CD4-positive, alpha-beta memory T cell (primary cell): ENCODE measurements around the gene SUCLG2. TPM values are rescaled to one million over a fixed set of nuclear protein-coding genes. Genes with fewer than 3 reads are reported as not detected.

ENCODE experiments used
- CTCF ChIA-PET: fragments of 350-600 bp; sonication (Branson Sonifier 250); formaldehyde crosslinking; loops from one replicate; lab custom pipeline; 2021; ENCODE audit warnings: inconsistent platforms; ENCODE audit not compliant: partially characterized antibody; lab: Charles Lee
- POLR2A ChIA-PET: fragments of 350-600 bp; sonication (Branson Sonifier 250); formaldehyde crosslinking; loops from one replicate; lab custom pipeline; 2021; ENCODE audit not compliant: partially characterized antibody; lab: Charles Lee
- DNase-seq, 5 donors: peaks; one replicate each; pipeline versions ENCODE4 v3.0.0 to v3.0.0-alpha.2; 2020 to 2022; ENCODE audit warnings: mixed read lengths in 1 of 5
- H3K27ac ChIP-seq: one replicate; pipeline ENCODE4 v1.7.0; 2013; ENCODE audit warnings: low read depth, low read length
- H3K27me3 ChIP-seq: 2 replicates; pipeline ENCODE4 v1.7.0; 2013; ENCODE audit warnings: mild to moderate bottlenecking, low read length, moderate library complexity; ENCODE audit not compliant: insufficient read depth
- H3K36me3 ChIP-seq: 2 replicates; pipeline ENCODE4 v1.7.0; 2013; ENCODE audit warnings: mild to moderate bottlenecking, low read length, moderate library complexity; ENCODE audit not compliant: insufficient read depth
- H3K4me1 ChIP-seq: 2 replicates; pipeline ENCODE4 v1.7.0; 2013; ENCODE audit warnings: mild to moderate bottlenecking, low read length, moderate library complexity; ENCODE audit not compliant: insufficient read depth
- H3K4me3 ChIP-seq, 2 donors: one replicate each; pipeline ENCODE4 v1.7.0; 2013; ENCODE audit warnings: low read length in 2 of 2, mild to moderate bottlenecking in 1 of 2
- H3K9me3 ChIP-seq, 2 donors: one replicate each; pipeline ENCODE4 v1.7.0; 2013; ENCODE audit warnings: low read length in 2 of 2, control low read depth in 1 of 2; ENCODE audit not compliant: control insufficient read depth in 1 of 2
- H3K27ac Mint-ChIP-seq, 7 donors: one replicate each; pipeline ENCODE4 v1.8.0; 2020 to 2021; ENCODE audit warnings: mixed read lengths in 7 of 7, mild to moderate bottlenecking in 6 of 7, inconsistent platforms in 3 of 7, moderate library complexity in 3 of 7
- H3K27me3 Mint-ChIP-seq, 2 donors: one replicate each; pipeline ENCODE4 v1.8.0; 2020 to 2021; ENCODE audit warnings: mixed read lengths in 2 of 2
- H3K36me3 Mint-ChIP-seq, 2 donors: one replicate each; pipeline ENCODE4 v1.8.0; 2020 to 2021; ENCODE audit warnings: mixed read lengths in 2 of 2, inconsistent platforms in 1 of 2, mild to moderate bottlenecking in 1 of 2
- H3K4me1 Mint-ChIP-seq, 4 donors: one replicate each; pipeline ENCODE4 v1.8.0; 2020 to 2021; ENCODE audit warnings: mixed read lengths in 4 of 4, mild to moderate bottlenecking in 1 of 4
- H3K4me3 Mint-ChIP-seq, 8 donors: one replicate each; pipeline ENCODE4 v1.8.0; 2020 to 2021; ENCODE audit warnings: mixed read lengths in 8 of 8, mild to moderate bottlenecking in 7 of 8, moderate library complexity in 6 of 8, inconsistent platforms in 3 of 8
- H3K9me3 Mint-ChIP-seq, 8 donors: one replicate each; pipeline ENCODE4 v1.8.0; 2020 to 2021; ENCODE audit warnings: mixed read lengths in 8 of 8, mild to moderate bottlenecking in 5 of 8, inconsistent platforms in 3 of 8, moderate library complexity in 1 of 8
- intact Hi-C: fragments of 100-400 bp; cut with micrococcal nuclease; formaldehyde crosslinking; loops from one replicate; pipeline ENCODE4 v1.15.1; 2023
- polyA plus RNA-seq, 2 donors: library from polyadenylated mRNA; unstranded; fragments of 300-500 nt; fragmentation: Illumina TruSeq; gene quantifications; one replicate each; pipeline ENCODE4 v1.2.3, GENCODE V29; 2021
- total RNA-seq, 2 experiments: library from RNA; stranded (reverse); gene quantifications; one replicate each; pipeline ENCODE4 v1.2.3, GENCODE V29; 2021

SUCLG2 gene
- total and polyA plus RNA-seq, 4 experiments from 2014 or later: 46.1 to 114 (median 56.8) TPM

GRCh38 chr3:67608034-67608433 lies 46.4 kb downstream of the SUCLG2 start:
- Histone ChIP-seq H3K9me3 (no peaks in the 10 kb centered on the region), H3K4me1 (peaks cover 21% of the 10 kb centered on the region), H3K27ac (no peak overlapping the region), H3K36me3 (peaks cover 28% of the 10 kb centered on the region), H3K4me3 (no peak overlapping the region), H3K27me3 (no peaks in the 10 kb centered on the region)
- peaks cover 0 to 6% (median 0%) of the 10 kb centered on the region in 8 donors for H3K9me3 Mint-ChIP-seq
- no peaks in the 10 kb centered on the region for H3K27me3 Mint-ChIP-seq
- intact Hi-C loops: no loop called here
- H3K4me3 Mint-ChIP-seq: no peak overlapping the region
- CTCF ChIA-PET: no interaction called here
- no peak for DNase-seq
- H3K36me3 Mint-ChIP-seq: peaks cover 62% of the 10 kb centered on the region in 2 donors
- peaks cover 28 to 41% (median 33%) of the 10 kb centered on the region in 4 donors for H3K4me1 Mint-ChIP-seq
- POLR2A ChIA-PET: no interaction called here
- peak overlapping the region in 5 of 7 donors; percentile 24 to 88 (median 49) for H3K27ac Mint-ChIP-seq

- H3K4me3 Mint-ChIP-seq: peak overlapping the region in 5 of 8 donors; percentile 4 to 49 (median 9)
- Histone ChIP-seq H3K9me3 (no peaks in the 10 kb centered on the region), H3K27me3 (no peaks in the 10 kb centered on the region), H3K27ac (no peak overlapping the region), H3K4me1 (peaks cover 46% of the 10 kb centered on the region), H3K36me3 (peaks cover 28% of the 10 kb centered on the region), H3K4me3 (no peak overlapping the region)
- no peak for DNase-seq
- H3K9me3 Mint-ChIP-seq: peaks cover 0 to 6% (median 0%) of the 10 kb centered on the region in 8 donors
- POLR2A ChIA-PET: no interaction called here
- no peaks in the 10 kb centered on the region for H3K27me3 Mint-ChIP-seq
- H3K36me3 Mint-ChIP-seq: peaks cover 44 to 57% of the 10 kb centered on the region in 2 donors
- peaks cover 41 to 59% (median 51%) of the 10 kb centered on the region in 4 donors for H3K4me1 Mint-ChIP-seq
- intact Hi-C loops: no loop called here
- H3K27ac Mint-ChIP-seq: peak overlapping the region; percentile 4 to 87 (median 62)
- CTCF ChIA-PET: no interaction called here
These were observed 49.0 kb downstream of the SUCLG2 start for GRCh38 chr3:67605377-67605776.

- Histone ChIP-seq H3K27me3 (no peaks in the 10 kb centered on the region), H3K4me1 (peaks cover 63% of the 10 kb centered on the region), H3K4me3 (no peak overlapping the region), H3K36me3 (peaks cover 11% of the 10 kb centered on the region), H3K27ac (no peak overlapping the region), H3K9me3 (no peaks in the 10 kb centered on the region)
- no peaks in the 10 kb centered on the region for H3K27me3 Mint-ChIP-seq
- peaks cover 54 to 80% (median 67%) of the 10 kb centered on the region in 4 donors for H3K4me1 Mint-ChIP-seq
- no peak for DNase-seq
- H3K27ac Mint-ChIP-seq: peak overlapping the region; percentile 42 to 92 (median 61)
- ChIA-PET POLR2A (interaction anchor here (1.0 kb wide), 1 partner anchor 52 kb away, joined by 4 read pairs; no protein-coding TSS in a partner anchor), CTCF (interaction anchor here (1.2 to 2.2 kb wide), 2 partner anchors 8 to 188 kb away, joined by 4 to 9 read pairs; no protein-coding TSS in a partner anchor)
- peaks cover 29 to 41% of the 10 kb centered on the region in 2 donors for H3K36me3 Mint-ChIP-seq
- no peaks in the 10 kb centered on the region for H3K9me3 Mint-ChIP-seq
- H3K4me3 Mint-ChIP-seq: peak overlapping the region in 6 of 8 donors; percentile 18 to 82 (median 62)
- intact Hi-C loops: loop anchor here (5.0 kb wide), 2 partner anchors 49 to 189 kb away; partner anchors contain the start of gene SUCLG2
These were observed 51.6 kb downstream of the SUCLG2 start for GRCh38 chr3:67602816-67603215.

- Mint-ChIP-seq H3K27me3 (no peaks in the 10 kb centered on the region), H3K9me3 (no peaks in the 10 kb centered on the region), H3K4me1 (peaks cover 54 to 84% (median 70%) of the 10 kb centered on the region in 4 donors), H3K36me3 (peaks cover 27 to 39% of the 10 kb centered on the region in 2 donors), H3K4me3 (peak overlapping the region in 7 of 8 donors; percentile 59 to 87 (median 80)), H3K27ac (peak overlapping the region; percentile 19 to 87 (median 77))
- DNase-seq: peak in 2 of 5 donors; percentile 11 to 18
- intact Hi-C loops: loop anchor here (5.0 kb wide), 2 partner anchors 50 to 190 kb away; partner anchors contain the start of gene SUCLG2
- Histone ChIP-seq H3K4me3 (no peak overlapping the region), H3K4me1 (peaks cover 63% of the 10 kb centered on the region), H3K36me3 (peaks cover 5% of the 10 kb centered on the region), H3K27me3 (no peaks in the 10 kb centered on the region), H3K9me3 (no peaks in the 10 kb centered on the region), H3K27ac (no peak overlapping the region)
- ChIA-PET CTCF (interaction anchor here (1.1 to 1.2 kb wide), 2 partner anchors 14 to 189 kb away, joined by 3 to 4 read pairs; no protein-coding TSS in a partner anchor), POLR2A (interaction anchor here (1.0 kb wide), 1 partner anchor 53 kb away, joined by 4 read pairs; no protein-coding TSS in a partner anchor)
These were observed 52.3 kb downstream of the SUCLG2 start for GRCh38 chr3:67601919-67602608.

- Mint-ChIP-seq H3K4me1 (peaks cover 60 to 90% (median 76%) of the 10 kb centered on the region in 4 donors), H3K27me3 (no peaks in the 10 kb centered on the region), H3K4me3 (peak overlapping the region in 3 of 8 donors; percentile 1 to 53 (median 21)), H3K36me3 (peaks cover 29 to 38% of the 10 kb centered on the region in 2 donors), H3K9me3 (no peaks in the 10 kb centered on the region), H3K27ac (peak overlapping the region in 6 of 7 donors; percentile 11 to 68 (median 52))
- ChIA-PET POLR2A (interaction anchor here (1.0 kb wide), 1 partner anchor 52 kb away, joined by 4 read pairs; the partner anchor contains the start of gene SUCLG2), CTCF (interaction anchor here (1.0 to 1.1 kb wide), 2 partner anchors 13 to 102 kb away, joined by 3 read pairs; no protein-coding TSS in a partner anchor)
- Histone ChIP-seq H3K9me3 (no peaks in the 10 kb centered on the region), H3K27ac (no peak overlapping the region), H3K27me3 (no peaks in the 10 kb centered on the region), H3K4me3 (no peak overlapping the region), H3K4me1 (peaks cover 58% of the 10 kb centered on the region), H3K36me3 (no peaks in the 10 kb centered on the region)
- intact Hi-C loops: loop anchor here (5.0 kb wide), 2 partner anchors 51 to 191 kb away; partner anchors contain the start of gene SUCLG2
- no peak for DNase-seq
These were observed 53.0 kb downstream of the SUCLG2 start for GRCh38 chr3:67601385-67601784.

GRCh38 chr3:67599821-67600220 lies 54.6 kb downstream of the SUCLG2 start:
- Mint-ChIP-seq H3K27ac (peak overlapping the region in 6 of 7 donors; percentile 15 to 86 (median 74)), H3K36me3 (peaks cover 33 to 34% of the 10 kb centered on the region in 2 donors), H3K27me3 (no peaks in the 10 kb centered on the region), H3K4me3 (peak overlapping the region in 3 of 8 donors; percentile 22 to 64 (median 35)), H3K4me1 (peaks cover 60 to 91% (median 76%) of the 10 kb centered on the region in 4 donors), H3K9me3 (no peaks in the 10 kb centered on the region)
- H3K27me3 ChIP-seq: no peaks in the 10 kb centered on the region
- peaks cover 48% of the 10 kb centered on the region for H3K4me1 ChIP-seq
- H3K27ac ChIP-seq: no peak overlapping the region
- no peak for DNase-seq
- ChIA-PET POLR2A (no interaction called here), CTCF (interaction anchor here (0.7 to 1.5 kb wide), 4 partner anchors 56 to 918 kb away, joined by 3 to 6 read pairs (median 4); no protein-coding TSS in a partner anchor)
- H3K4me3 ChIP-seq: no peak overlapping the region
- intact Hi-C loops: loop anchor here (5.0 kb wide), 2 partner anchors 52 to 192 kb away; partner anchors contain the start of gene SUCLG2
- no peaks in the 10 kb centered on the region for H3K9me3 ChIP-seq
- no peaks in the 10 kb centered on the region for H3K36me3 ChIP-seq
